ENCODE results near the gene ACTA2.

The ACTA2 gene

GRCh38 chr10:88986549-88987242 lies 34.1 kb upstream of the ACTA2 start:
- H3K4me3 Mint-ChIP-seq: no peak overlapping the region
- H3K36me3 Mint-ChIP-seq (ENCODE audit: low read depth): no peaks in the 10 kb centered on the region
- TF ChIP-seq, protein P1, sequence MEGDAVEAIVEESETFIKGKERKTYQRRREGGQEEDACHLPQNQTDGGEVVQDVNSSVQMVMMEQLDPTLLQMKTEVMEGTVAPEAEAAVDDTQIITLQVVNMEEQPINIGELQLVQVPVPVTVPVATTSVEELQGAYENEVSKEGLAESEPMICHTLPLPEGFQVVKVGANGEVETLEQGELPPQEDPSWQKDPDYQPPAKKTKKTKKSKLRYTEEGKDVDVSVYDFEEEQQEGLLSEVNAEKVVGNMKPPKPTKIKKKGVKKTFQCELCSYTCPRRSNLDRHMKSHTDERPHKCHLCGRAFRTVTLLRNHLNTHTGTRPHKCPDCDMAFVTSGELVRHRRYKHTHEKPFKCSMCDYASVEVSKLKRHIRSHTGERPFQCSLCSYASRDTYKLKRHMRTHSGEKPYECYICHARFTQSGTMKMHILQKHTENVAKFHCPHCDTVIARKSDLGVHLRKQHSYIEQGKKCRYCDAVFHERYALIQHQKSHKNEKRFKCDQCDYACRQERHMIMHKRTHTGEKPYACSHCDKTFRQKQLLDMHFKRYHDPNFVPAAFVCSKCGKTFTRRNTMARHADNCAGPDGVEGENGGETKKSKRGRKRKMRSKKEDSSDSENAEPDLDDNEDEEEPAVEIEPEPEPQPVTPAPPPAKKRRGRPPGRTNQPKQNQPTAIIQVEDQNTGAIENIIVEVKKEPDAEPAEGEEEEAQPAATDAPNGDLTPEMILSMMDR (IDR thresholded peaks at IDR 0.05; ENCODE audit: unreplicated experiment in 3 of 3): peak; percentile 69 to 81 (median 72)
- H3K27ac Mint-ChIP-seq: peak overlapping the region in 1 of 3 experiments; percentile 42
- H3K9me3 Mint-ChIP-seq: no peaks in the 10 kb centered on the region
- peaks cover 39% of the 10 kb centered on the region for H3K4me1 Mint-ChIP-seq
- peaks cover 16% of the 10 kb centered on the region for H3K27me3 Mint-ChIP-seq (ENCODE audit: low read depth)

GRCh38 chr10:88984525-88984924 lies 32.0 kb upstream of the ACTA2 start:
- Mint-ChIP-seq H3K4me3 (no peak overlapping the region), H3K27ac (peak overlapping the region in 1 of 3 experiments; percentile 19), H3K27me3 (ENCODE audit: low read depth) (peaks cover 7% of the 10 kb centered on the region), H3K4me1 (peaks cover 40% of the 10 kb centered on the region), H3K36me3 (ENCODE audit: low read depth) (no peaks in the 10 kb centered on the region), H3K9me3 (no peaks in the 10 kb centered on the region)
- TF ChIP-seq, protein P1 (IDR thresholded peaks at IDR 0.05; ENCODE audit: unreplicated experiment in 3 of 3): no peak

DNA sequence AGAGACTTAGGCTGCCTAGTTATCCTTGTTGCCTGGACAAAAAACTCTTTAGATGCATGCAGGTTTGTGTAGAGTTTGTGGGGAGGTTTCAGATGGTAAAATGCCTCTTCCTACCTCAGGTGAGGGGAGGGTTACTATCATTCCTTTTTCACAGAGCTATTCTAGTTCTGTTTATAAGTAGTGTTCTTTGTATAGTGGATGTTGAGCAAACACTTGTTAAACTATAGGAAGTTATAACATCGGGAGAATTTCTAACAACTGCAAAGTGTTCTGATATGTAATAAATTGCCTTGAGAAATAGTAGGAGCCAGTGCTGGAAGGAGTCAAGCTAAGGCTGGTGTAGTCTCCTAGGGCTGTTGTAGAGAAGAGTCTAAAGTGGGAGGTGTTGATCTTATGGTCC lies 31.4 kb upstream of the ACTA2 start:
- Mint-ChIP-seq H3K27ac (peak overlapping the region in 1 of 3 experiments; percentile 19), H3K4me1 (peaks cover 40% of the 10 kb centered on the region), H3K4me3 (no peak overlapping the region), H3K27me3 (ENCODE audit: low read depth) (peaks cover 4% of the 10 kb centered on the region), H3K9me3 (no peaks in the 10 kb centered on the region), H3K36me3 (ENCODE audit: low read depth) (no peaks in the 10 kb centered on the region)
- TF ChIP-seq, protein P1 (IDR thresholded peaks at IDR 0.05; ENCODE audit: unreplicated experiment in 3 of 3): no peak

GRCh38 chr10:88983206-88983605 lies 30.6 kb upstream of the ACTA2 start:
- H3K9me3 Mint-ChIP-seq: no peaks in the 10 kb centered on the region
- no peaks in the 10 kb centered on the region for H3K36me3 Mint-ChIP-seq (ENCODE audit: low read depth)
- peaks cover 4% of the 10 kb centered on the region for H3K27me3 Mint-ChIP-seq (ENCODE audit: low read depth)
- TF ChIP-seq, protein P1 (IDR thresholded peaks at IDR 0.05; ENCODE audit: unreplicated experiment in 3 of 3): no peak
- peaks cover 40% of the 10 kb centered on the region for H3K4me1 Mint-ChIP-seq
- H3K27ac Mint-ChIP-seq: peak overlapping the region in 2 of 3 experiments; percentile 72 to 88
- no peak overlapping the region for H3K4me3 Mint-ChIP-seq

DNA sequence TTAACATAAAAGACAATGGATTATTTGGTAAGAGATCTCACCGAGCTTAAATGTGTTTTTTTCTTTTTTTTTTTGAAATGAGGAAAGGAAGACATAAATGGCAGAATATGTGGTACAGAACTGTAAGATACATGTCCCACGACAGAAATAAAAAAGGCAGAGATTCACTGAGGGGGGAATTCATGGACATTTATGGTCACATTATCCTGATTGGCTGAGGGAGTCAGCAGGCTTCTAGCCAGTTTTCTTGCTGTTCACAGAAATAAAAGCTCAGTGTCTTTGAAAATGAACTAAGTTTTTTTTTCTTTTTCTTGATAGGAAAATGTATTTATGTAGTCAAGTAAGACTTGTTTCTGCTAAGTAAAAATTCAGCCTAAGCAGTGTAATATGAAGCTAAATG lies 29.8 kb upstream of the ACTA2 start:
- Mint-ChIP-seq H3K4me3 (no peak overlapping the region), H3K36me3 (ENCODE audit: low read depth) (no peaks in the 10 kb centered on the region), H3K9me3 (no peaks in the 10 kb centered on the region), H3K27me3 (ENCODE audit: low read depth) (peaks cover 4% of the 10 kb centered on the region), H3K27ac (peak overlapping the region in 2 of 3 experiments; percentile 17 to 88), H3K4me1 (peaks cover 40% of the 10 kb centered on the region)
- TF ChIP-seq, protein P1 (IDR thresholded peaks at IDR 0.05; ENCODE audit: unreplicated experiment in 3 of 3): no peak

DNA sequence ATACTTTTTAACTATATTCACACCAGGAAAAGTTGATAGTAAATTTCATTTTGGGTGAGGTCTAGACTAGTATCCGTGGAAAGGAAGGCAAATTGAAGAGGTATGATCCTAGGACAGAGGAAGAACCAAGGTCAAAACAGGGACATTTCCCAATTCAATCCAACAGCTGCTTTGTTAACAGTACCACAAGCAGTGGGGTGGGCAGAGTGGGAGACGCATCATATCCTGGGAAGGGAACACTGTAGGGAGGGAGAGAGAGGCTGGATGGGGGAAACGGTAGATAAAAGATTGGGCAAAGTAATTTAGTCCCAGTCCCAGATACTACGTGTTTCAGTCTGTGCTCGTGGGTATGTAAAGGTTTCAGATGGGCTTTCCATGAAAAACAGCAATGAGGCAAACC lies 28.9 kb upstream of the ACTA2 start:
- peak overlapping the region in 2 of 3 experiments; percentile 8 to 70 for H3K27ac Mint-ChIP-seq
- H3K36me3 Mint-ChIP-seq (ENCODE audit: low read depth): no peaks in the 10 kb centered on the region
- H3K27me3 Mint-ChIP-seq (ENCODE audit: low read depth): peaks cover 4% of the 10 kb centered on the region
- H3K4me1 Mint-ChIP-seq: peaks cover 40% of the 10 kb centered on the region
- no peaks in the 10 kb centered on the region for H3K9me3 Mint-ChIP-seq
- TF ChIP-seq, protein P1 (IDR thresholded peaks at IDR 0.05; ENCODE audit: unreplicated experiment in 3 of 3): no peak
- H3K4me3 Mint-ChIP-seq: no peak overlapping the region
